Stimulated activated effector memory CD8-positive, alpha-beta T cell treated with anti-CD3 and anti-CD28 coated beads, Interleukin-12 subunit alpha, Interleukin-12 subunit beta, amount 100 ng/mL, for 72 hours (primary cell): ENCODE data around the gene ZBED1.
"Not testable (repeated sequence)": the region's sequence is repeated elsewhere in the genome, so short reads cannot be mapped to it uniquely, and the experiment has no call there.

ENCODE experiments used
- ATAC-seq: fragments of 150-1000 bp; cut with Tn5 transposase; 2 replicates; pipeline ENCODE4 v1.10.0; 2021
- DNase-seq, 2 donors: peaks; one replicate each; pipeline ENCODE4 v3.0.0; 2021 to 2022; ENCODE audit warnings: low spot score in 2 of 2
- H3K27ac Mint-ChIP-seq: one replicate; pipeline ENCODE4 v1.8.0; 2022; ENCODE audit warnings: mild to moderate bottlenecking, mixed read lengths
- H3K36me3 Mint-ChIP-seq: one replicate; pipeline ENCODE4 v1.8.0; 2022; ENCODE audit warnings: mild to moderate bottlenecking, mixed read lengths
- H3K4me1 Mint-ChIP-seq: one replicate; pipeline ENCODE4 v1.8.0; 2022; ENCODE audit warnings: mixed read lengths
- H3K4me3 Mint-ChIP-seq: one replicate; pipeline ENCODE4 v1.8.0; 2022; ENCODE audit warnings: mild to moderate bottlenecking, mixed read lengths
- H3K9me3 Mint-ChIP-seq: one replicate; pipeline ENCODE4 v1.8.0; 2022; ENCODE audit warnings: mixed read lengths

The ZBED1 gene

GRCh38 chrX:2477313-2477712 is 23.5 kb downstream of the ZBED1 start:
- H3K36me3 Mint-ChIP-seq, H3K27ac Mint-ChIP-seq, H3K9me3 Mint-ChIP-seq, DNase-seq, H3K4me3 Mint-ChIP-seq, ATAC-seq: not testable (repeated sequence)
- H3K4me1 Mint-ChIP-seq: peaks cover 26% of the 10 kb centered on the region

- DNase-seq (no peak), ATAC-seq (no peak)
- H3K9me3 Mint-ChIP-seq: no peaks in the 10 kb centered on the region
- no peaks in the 10 kb centered on the region for H3K36me3 Mint-ChIP-seq
- H3K27ac Mint-ChIP-seq: no peak overlapping the region
- H3K4me1 Mint-ChIP-seq: peaks cover 26% of the 10 kb centered on the region
- no peak overlapping the region for H3K4me3 Mint-ChIP-seq
Observed at GRCh38 chrX:2474963-2475726, 25.6 kb downstream of the ZBED1 start.

- no peak overlapping the region for H3K27ac Mint-ChIP-seq
- H3K4me3 Mint-ChIP-seq: no peak overlapping the region
- H3K36me3 Mint-ChIP-seq: no peaks in the 10 kb centered on the region
- ATAC-seq (no peak), DNase-seq (no peak)
- peaks cover 26% of the 10 kb centered on the region for H3K4me1 Mint-ChIP-seq
- no peaks in the 10 kb centered on the region for H3K9me3 Mint-ChIP-seq
Observed at GRCh38 chrX:2474280-2474962, 26.4 kb downstream of the ZBED1 start.

- not testable (repeated sequence) for ATAC-seq, DNase-seq, H3K9me3 Mint-ChIP-seq, H3K4me3 Mint-ChIP-seq, H3K27ac Mint-ChIP-seq, H3K36me3 Mint-ChIP-seq
- peaks cover 27% of the 10 kb centered on the region for H3K4me1 Mint-ChIP-seq
Observed at GRCh38 chrX:2473064-2473463, 27.7 kb downstream of the ZBED1 start.

- Mint-ChIP-seq H3K4me3 (no peak overlapping the region), H3K9me3 (no peaks in the 10 kb centered on the region), H3K36me3 (no peaks in the 10 kb centered on the region), H3K4me1 (peaks cover 31% of the 10 kb centered on the region), H3K27ac (no peak overlapping the region)
- ATAC-seq (no peak), DNase-seq (no peak)
Observed at GRCh38 chrX:2471641-2472040, 29.1 kb downstream of the ZBED1 start.

- not testable (repeated sequence) for H3K9me3 Mint-ChIP-seq, H3K4me3 Mint-ChIP-seq, ATAC-seq, H3K36me3 Mint-ChIP-seq, H3K27ac Mint-ChIP-seq, DNase-seq
- peaks cover 31% of the 10 kb centered on the region for H3K4me1 Mint-ChIP-seq
Observed at GRCh38 chrX:2471126-2471525, 29.6 kb downstream of the ZBED1 start.

- ATAC-seq, H3K36me3 Mint-ChIP-seq, H3K4me3 Mint-ChIP-seq, DNase-seq, H3K9me3 Mint-ChIP-seq, H3K27ac Mint-ChIP-seq: not testable (repeated sequence)
- peaks cover 24% of the 10 kb centered on the region for H3K4me1 Mint-ChIP-seq
Observed at GRCh38 chrX:2469852-2470251, 30.9 kb downstream of the ZBED1 start.

- H3K4me3 Mint-ChIP-seq: no peak overlapping the region
- DNase-seq (no peak), ATAC-seq (no peak)
- H3K4me1 Mint-ChIP-seq: peaks cover 24% of the 10 kb centered on the region
- no peak overlapping the region for H3K27ac Mint-ChIP-seq
- no peaks in the 10 kb centered on the region for H3K36me3 Mint-ChIP-seq
- no peaks in the 10 kb centered on the region for H3K9me3 Mint-ChIP-seq
Observed at GRCh38 chrX:2469196-2469685, 31.5 kb downstream of the ZBED1 start.

- DNase-seq (no peak), ATAC-seq (no peak)
- Mint-ChIP-seq H3K4me1 (peaks cover 26% of the 10 kb centered on the region), H3K36me3 (no peaks in the 10 kb centered on the region), H3K9me3 (no peaks in the 10 kb centered on the region), H3K4me3 (no peak overlapping the region), H3K27ac (no peak overlapping the region)
Observed at GRCh38 chrX:2468261-2469195, 32.2 kb downstream of the ZBED1 start.

GRCh38 chrX:2466876-2467656 is 33.7 kb downstream of the ZBED1 start:
- ATAC-seq: no peak
- Mint-ChIP-seq H3K36me3 (peaks cover 3% of the 10 kb centered on the region), H3K27ac (no peak overlapping the region), H3K4me1 (peaks cover 31% of the 10 kb centered on the region), H3K4me3 (no peak overlapping the region), H3K9me3 (no peaks in the 10 kb centered on the region)
- no peak for DNase-seq

- DNase-seq (no peak), ATAC-seq (no peak)
- Mint-ChIP-seq H3K4me1 (peaks cover 31% of the 10 kb centered on the region), H3K4me3 (no peak overlapping the region), H3K9me3 (no peaks in the 10 kb centered on the region), H3K36me3 (peaks cover 5% of the 10 kb centered on the region), H3K27ac (no peak overlapping the region)
Observed at GRCh38 chrX:2464677-2465166, 36.1 kb downstream of the ZBED1 start.

- H3K9me3 Mint-ChIP-seq: no peaks in the 10 kb centered on the region
- ATAC-seq (no peak), DNase-seq (no peak)
- peaks cover 5% of the 10 kb centered on the region for H3K36me3 Mint-ChIP-seq
- H3K4me1 Mint-ChIP-seq: peaks cover 31% of the 10 kb centered on the region
- H3K4me3 Mint-ChIP-seq: no peak overlapping the region
- no peak overlapping the region for H3K27ac Mint-ChIP-seq
Observed at GRCh38 chrX:2463973-2464676, 36.7 kb downstream of the ZBED1 start.

- DNase-seq, H3K4me3 Mint-ChIP-seq, H3K9me3 Mint-ChIP-seq, H3K27ac Mint-ChIP-seq, ATAC-seq, H3K36me3 Mint-ChIP-seq: not testable (repeated sequence)
- peaks cover 26% of the 10 kb centered on the region for H3K4me1 Mint-ChIP-seq
Observed at GRCh38 chrX:2463481-2463880, 37.3 kb downstream of the ZBED1 start.

GRCh38 chrX:2462780-2463179 is 38.0 kb downstream of the ZBED1 start:
- no peaks in the 10 kb centered on the region for H3K9me3 Mint-ChIP-seq
- H3K27ac Mint-ChIP-seq: no peak overlapping the region
- no peak for ATAC-seq
- DNase-seq: no peak
- H3K4me3 Mint-ChIP-seq: no peak overlapping the region
- peaks cover 19% of the 10 kb centered on the region for H3K4me1 Mint-ChIP-seq
- peaks cover 5% of the 10 kb centered on the region for H3K36me3 Mint-ChIP-seq
